CD4-positive, alpha-beta memory T cell (primary cell): ENCODE results near the gene CNGB1. TPM values are rescaled to one million over a fixed set of nuclear protein-coding genes. Genes with fewer than 3 reads are reported as not detected.

Source experiments
- CTCF ChIA-PET: fragments of 350-600 bp; sonication (Branson Sonifier 250); formaldehyde crosslinking; loops from one replicate; lab custom pipeline; 2021; ENCODE audit warnings: inconsistent platforms; ENCODE audit not compliant: partially characterized antibody; lab: Charles Lee
- POLR2A ChIA-PET: fragments of 350-600 bp; sonication (Branson Sonifier 250); formaldehyde crosslinking; loops from one replicate; lab custom pipeline; 2021; ENCODE audit not compliant: partially characterized antibody; lab: Charles Lee
- DNase-seq, 5 donors: peaks; one replicate each; pipeline versions ENCODE4 v3.0.0 to v3.0.0-alpha.2; 2020 to 2022; ENCODE audit warnings: mixed read lengths in 1 of 5
- H3K27ac ChIP-seq: one replicate; pipeline ENCODE4 v1.7.0; 2013; ENCODE audit warnings: low read depth, low read length
- H3K27me3 ChIP-seq: 2 replicates; pipeline ENCODE4 v1.7.0; 2013; ENCODE audit warnings: mild to moderate bottlenecking, low read length, moderate library complexity; ENCODE audit not compliant: insufficient read depth
- H3K36me3 ChIP-seq: 2 replicates; pipeline ENCODE4 v1.7.0; 2013; ENCODE audit warnings: mild to moderate bottlenecking, low read length, moderate library complexity; ENCODE audit not compliant: insufficient read depth
- H3K4me1 ChIP-seq: 2 replicates; pipeline ENCODE4 v1.7.0; 2013; ENCODE audit warnings: mild to moderate bottlenecking, low read length, moderate library complexity; ENCODE audit not compliant: insufficient read depth
- H3K4me3 ChIP-seq, 2 donors: one replicate each; pipeline ENCODE4 v1.7.0; 2013; ENCODE audit warnings: low read length in 2 of 2, mild to moderate bottlenecking in 1 of 2
- H3K9me3 ChIP-seq, 2 donors: one replicate each; pipeline ENCODE4 v1.7.0; 2013; ENCODE audit warnings: low read length in 2 of 2, control low read depth in 1 of 2; ENCODE audit not compliant: control insufficient read depth in 1 of 2
- H3K27ac Mint-ChIP-seq, 7 donors: one replicate each; pipeline ENCODE4 v1.8.0; 2020 to 2021; ENCODE audit warnings: mixed read lengths in 7 of 7, mild to moderate bottlenecking in 6 of 7, inconsistent platforms in 3 of 7, moderate library complexity in 3 of 7
- H3K27me3 Mint-ChIP-seq, 2 donors: one replicate each; pipeline ENCODE4 v1.8.0; 2020 to 2021; ENCODE audit warnings: mixed read lengths in 2 of 2
- H3K36me3 Mint-ChIP-seq, 2 donors: one replicate each; pipeline ENCODE4 v1.8.0; 2020 to 2021; ENCODE audit warnings: mixed read lengths in 2 of 2, inconsistent platforms in 1 of 2, mild to moderate bottlenecking in 1 of 2
- H3K4me1 Mint-ChIP-seq, 4 donors: one replicate each; pipeline ENCODE4 v1.8.0; 2020 to 2021; ENCODE audit warnings: mixed read lengths in 4 of 4, mild to moderate bottlenecking in 1 of 4
- H3K4me3 Mint-ChIP-seq, 8 donors: one replicate each; pipeline ENCODE4 v1.8.0; 2020 to 2021; ENCODE audit warnings: mixed read lengths in 8 of 8, mild to moderate bottlenecking in 7 of 8, moderate library complexity in 6 of 8, inconsistent platforms in 3 of 8
- H3K9me3 Mint-ChIP-seq, 8 donors: one replicate each; pipeline ENCODE4 v1.8.0; 2020 to 2021; ENCODE audit warnings: mixed read lengths in 8 of 8, mild to moderate bottlenecking in 5 of 8, inconsistent platforms in 3 of 8, moderate library complexity in 1 of 8
- intact Hi-C: fragments of 100-400 bp; cut with micrococcal nuclease; formaldehyde crosslinking; loops from one replicate; pipeline ENCODE4 v1.15.1; 2023
- polyA plus RNA-seq, 2 donors: library from polyadenylated mRNA; unstranded; fragments of 300-500 nt; fragmentation: Illumina TruSeq; gene quantifications; one replicate each; pipeline ENCODE4 v1.2.3, GENCODE V29; 2021
- total RNA-seq, 2 experiments: library from RNA; stranded (reverse); gene quantifications; one replicate each; pipeline ENCODE4 v1.2.3, GENCODE V29; 2021

The CNGB1 gene
- total and polyA plus RNA-seq, 4 experiments from 2014 or later: not detected

DNA sequence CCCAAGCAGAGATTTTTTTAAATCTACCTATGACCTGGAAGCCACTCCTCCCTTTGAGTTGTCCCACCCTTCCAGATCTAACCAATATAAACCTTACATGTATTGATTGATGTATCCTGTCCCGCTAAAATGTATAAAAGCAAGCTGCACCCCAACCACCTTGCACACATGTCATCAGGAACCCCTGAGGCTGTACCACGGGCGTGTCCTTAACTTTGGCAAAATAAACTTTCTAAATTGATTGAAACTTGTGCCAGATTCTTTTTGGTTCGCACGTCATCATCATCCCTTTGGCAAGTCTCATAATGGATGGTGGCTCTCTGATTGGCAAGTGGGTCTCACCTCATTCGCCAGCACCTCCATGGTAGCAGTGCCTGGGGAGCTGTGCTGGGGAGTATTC lies 60.2 kb downstream of the CNGB1 start:
- no peak overlapping the region for H3K4me3 Mint-ChIP-seq
- Histone ChIP-seq H3K27me3 (no peaks in the 10 kb centered on the region), H3K36me3 (no peaks in the 10 kb centered on the region), H3K27ac (no peak overlapping the region), H3K9me3 (no peaks in the 10 kb centered on the region), H3K4me3 (no peak overlapping the region), H3K4me1 (no peaks in the 10 kb centered on the region)
- intact Hi-C loops: no loop called here
- H3K9me3 Mint-ChIP-seq: no peaks in the 10 kb centered on the region
- H3K4me1 Mint-ChIP-seq: no peaks in the 10 kb centered on the region
- DNase-seq: no peak
- peaks cover 0 to 4% of the 10 kb centered on the region in 2 donors for H3K27me3 Mint-ChIP-seq
- no peaks in the 10 kb centered on the region for H3K36me3 Mint-ChIP-seq
- ChIA-PET CTCF (no interaction called here), POLR2A (no interaction called here)
- H3K27ac Mint-ChIP-seq: no peak overlapping the region

GRCh38 chr16:57908409-57908987 lies 62.4 kb downstream of the CNGB1 start:
- Mint-ChIP-seq H3K4me3 (no peak overlapping the region), H3K36me3 (no peaks in the 10 kb centered on the region), H3K9me3 (no peaks in the 10 kb centered on the region), H3K27me3 (peaks cover 4 to 6% of the 10 kb centered on the region in 2 donors), H3K27ac (no peak overlapping the region), H3K4me1 (no peaks in the 10 kb centered on the region)
- Histone ChIP-seq H3K36me3 (no peaks in the 10 kb centered on the region), H3K27me3 (no peaks in the 10 kb centered on the region), H3K27ac (no peak overlapping the region), H3K9me3 (no peaks in the 10 kb centered on the region), H3K4me3 (no peak overlapping the region), H3K4me1 (no peaks in the 10 kb centered on the region)
- intact Hi-C loops: no loop called here
- ChIA-PET POLR2A (no interaction called here), CTCF (interaction anchor here (2.6 kb wide), 1 partner anchor 90 kb away, joined by 11 read pairs; no protein-coding TSS in a partner anchor)
- no peak for DNase-seq

DNA sequence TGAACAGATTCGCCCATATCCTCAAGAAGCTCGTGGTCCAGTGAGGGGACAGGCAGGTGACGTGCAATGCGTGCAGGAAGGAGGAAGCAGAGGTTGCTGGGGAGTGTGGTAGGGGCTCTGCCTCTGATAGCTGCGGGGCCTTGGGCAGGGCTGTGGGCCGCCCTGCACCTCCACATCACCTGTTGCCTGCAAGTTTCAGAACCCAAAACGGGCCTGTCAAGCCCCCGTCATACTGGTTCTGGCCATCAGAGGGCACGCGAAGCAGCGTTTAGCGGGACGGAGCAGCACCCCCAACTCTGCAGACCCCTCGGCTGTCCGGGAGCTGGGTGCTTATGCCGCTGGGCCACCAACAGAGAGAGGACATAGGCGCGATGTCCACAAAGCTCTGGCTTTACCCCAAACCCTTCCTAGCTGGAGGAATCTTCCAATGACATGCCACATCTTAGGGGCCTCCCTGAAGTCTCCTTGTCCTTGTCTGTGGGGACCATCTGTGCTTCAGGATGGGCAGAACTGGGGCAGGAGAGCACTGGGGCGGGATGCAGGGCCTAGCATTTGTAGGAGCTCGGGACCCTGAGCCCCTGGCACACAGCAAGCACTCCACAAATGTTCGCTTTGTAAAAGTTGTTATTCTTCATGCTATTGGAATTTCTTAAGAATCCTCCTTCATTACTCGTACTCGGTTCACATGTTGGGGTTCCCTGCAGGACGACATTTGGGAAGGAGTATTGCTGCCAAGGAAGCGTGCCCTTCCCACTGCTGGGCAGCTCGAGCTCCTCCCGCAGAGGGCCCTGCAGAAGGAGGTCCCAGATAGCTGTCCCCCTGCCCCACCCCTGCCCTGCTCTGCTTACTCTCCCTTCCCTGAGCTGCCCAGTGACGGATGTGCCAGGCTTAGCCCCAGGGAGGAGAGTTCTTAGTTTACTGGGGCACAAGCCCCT lies 64.3 kb downstream of the CNGB1 start:
- no peaks in the 10 kb centered on the region for H3K9me3 ChIP-seq
- CTCF ChIA-PET: interaction anchor here (1.0 to 2.6 kb wide), 12 partner anchors 9 to 215 kb away, joined by 3 to 11 read pairs (median 4); partner anchors contain the start of gene ZNF319
- intact Hi-C loops: no loop called here

DNA sequence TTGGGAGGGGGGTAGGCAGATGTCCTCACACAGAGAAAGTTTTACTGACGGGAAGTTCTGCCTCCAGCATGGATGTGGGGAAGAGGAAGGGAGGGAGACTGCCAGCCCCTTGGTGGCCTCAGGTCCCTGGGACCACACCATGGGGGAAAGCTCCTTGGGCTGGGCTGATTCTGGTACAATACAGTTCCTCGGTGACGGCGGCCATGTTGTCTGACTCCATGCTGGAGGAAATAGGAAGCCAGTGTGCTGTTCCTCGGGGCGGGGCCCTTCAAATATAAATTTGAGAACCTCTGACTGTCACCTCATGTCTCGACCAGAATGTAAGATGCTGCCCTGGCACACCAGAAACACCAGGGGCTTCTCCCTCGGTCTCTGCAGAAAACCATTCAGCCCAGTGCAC lies 66.8 kb downstream of the CNGB1 start:
- intact Hi-C loops: no loop called here
- no peak overlapping the region for H3K4me3 Mint-ChIP-seq
- H3K36me3 Mint-ChIP-seq: no peaks in the 10 kb centered on the region
- peaks cover 0 to 5% (median 4%) of the 10 kb centered on the region in 4 donors for H3K4me1 Mint-ChIP-seq
- ChIA-PET POLR2A (no interaction called here), CTCF (no interaction called here)
- peaks cover 5 to 19% of the 10 kb centered on the region in 2 donors for H3K27me3 Mint-ChIP-seq
- no peaks in the 10 kb centered on the region for H3K4me1 ChIP-seq
- no peak for DNase-seq
- no peaks in the 10 kb centered on the region for H3K27me3 ChIP-seq
- H3K27ac Mint-ChIP-seq: no peak overlapping the region
- H3K9me3 Mint-ChIP-seq: no peaks in the 10 kb centered on the region
- H3K36me3 ChIP-seq: no peaks in the 10 kb centered on the region
- no peak overlapping the region for H3K4me3 ChIP-seq
- no peaks in the 10 kb centered on the region for H3K9me3 ChIP-seq
- H3K27ac ChIP-seq: no peak overlapping the region

More for the DNA sequence above, 64.3 kb downstream of the CNGB1 start:
- peaks cover 4 to 10% of the 10 kb centered on the region in 2 donors for H3K27me3 Mint-ChIP-seq
- no peak overlapping the region for H3K4me3 Mint-ChIP-seq
- H3K36me3 ChIP-seq: no peaks in the 10 kb centered on the region
- DNase-seq: peak in 1 of 5 donors; percentile 9
- no peak overlapping the region for H3K27ac Mint-ChIP-seq
- no peaks in the 10 kb centered on the region for H3K9me3 Mint-ChIP-seq
- H3K4me1 Mint-ChIP-seq: no peaks in the 10 kb centered on the region
- H3K4me1 ChIP-seq: no peaks in the 10 kb centered on the region
- H3K4me3 ChIP-seq: no peak overlapping the region
- no peaks in the 10 kb centered on the region for H3K36me3 Mint-ChIP-seq
- POLR2A ChIA-PET: interaction anchor here (1.7 to 2.7 kb wide), 2 partner anchors 92 to 94 kb away, joined by 4 to 11 read pairs; partner anchors contain the start of genes USB1 and ZNF319
- H3K27ac ChIP-seq: no peak overlapping the region
- H3K27me3 ChIP-seq: no peaks in the 10 kb centered on the region

DNA sequence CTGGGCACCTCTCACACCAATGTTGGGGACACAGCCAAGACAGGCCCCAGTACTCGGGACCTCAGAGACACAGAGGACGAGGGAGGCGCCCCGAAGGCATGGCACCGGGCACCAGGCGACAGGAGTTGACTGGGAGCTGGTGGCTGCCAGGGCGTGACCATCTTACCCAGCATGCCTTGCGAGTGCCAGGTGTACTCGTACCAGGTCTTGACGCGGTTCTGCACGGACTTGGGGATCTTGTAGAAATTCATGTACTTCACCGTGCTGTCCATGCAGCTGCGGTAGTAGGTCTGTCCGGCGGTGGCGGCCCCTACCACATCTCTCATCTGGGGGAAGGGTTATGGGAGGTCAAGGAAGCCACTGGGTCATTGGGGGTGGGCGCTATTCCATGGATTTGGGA lies 67.3 kb downstream of the CNGB1 start:
- no peaks in the 10 kb centered on the region for H3K36me3 Mint-ChIP-seq
- no peak for DNase-seq
- no peaks in the 10 kb centered on the region for H3K9me3 Mint-ChIP-seq
- Histone ChIP-seq H3K36me3 (no peaks in the 10 kb centered on the region), H3K27me3 (no peaks in the 10 kb centered on the region), H3K27ac (no peak overlapping the region), H3K4me3 (no peak overlapping the region), H3K9me3 (no peaks in the 10 kb centered on the region), H3K4me1 (no peaks in the 10 kb centered on the region)
- ChIA-PET CTCF (no interaction called here), POLR2A (no interaction called here)
- H3K27ac Mint-ChIP-seq: no peak overlapping the region
- intact Hi-C loops: no loop called here
- peaks cover 0 to 5% (median 4%) of the 10 kb centered on the region in 4 donors for H3K4me1 Mint-ChIP-seq
- H3K4me3 Mint-ChIP-seq: no peak overlapping the region
- H3K27me3 Mint-ChIP-seq: peaks cover 5 to 19% of the 10 kb centered on the region in 2 donors

DNA sequence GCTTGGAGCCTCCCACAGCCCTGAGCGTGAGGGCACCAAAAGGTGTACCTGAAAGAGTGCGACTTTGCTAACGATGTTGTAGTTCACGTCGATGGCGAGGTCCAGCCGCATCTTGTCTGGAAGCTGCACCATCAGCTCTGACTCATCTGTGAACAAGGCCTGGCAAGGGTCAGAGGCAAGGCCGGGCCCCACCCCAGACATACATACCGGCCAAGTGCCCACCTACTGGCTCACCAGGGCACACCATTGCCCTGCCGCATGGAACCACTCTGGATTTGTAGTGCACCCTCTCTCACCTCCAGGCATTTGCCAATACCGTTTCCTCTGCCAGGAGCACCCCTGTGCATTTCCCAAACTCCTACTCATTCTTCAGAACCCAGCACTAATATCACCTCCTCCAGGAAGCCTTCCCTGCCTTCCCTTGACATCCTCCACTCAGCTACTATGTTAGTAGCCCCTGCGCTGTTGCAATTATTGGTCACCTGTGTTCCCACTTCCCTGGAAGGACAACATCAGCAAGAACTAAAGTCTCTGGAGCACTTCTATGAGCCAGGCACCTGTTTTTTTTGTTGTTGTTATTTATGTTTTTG lies 69.4 kb downstream of the CNGB1 start:
- Histone ChIP-seq H3K27me3 (no peaks in the 10 kb centered on the region), H3K36me3 (no peaks in the 10 kb centered on the region), H3K27ac (no peak overlapping the region), H3K9me3 (no peaks in the 10 kb centered on the region), H3K4me3 (no peak overlapping the region), H3K4me1 (no peaks in the 10 kb centered on the region)
- intact Hi-C loops: no loop called here
- ChIA-PET POLR2A (interaction anchor here (0.9 to 1.2 kb wide), 2 partner anchors 99 kb away, joined by 3 to 4 read pairs; partner anchors contain the start of genes USB1 and ZNF319), CTCF (interaction anchor here (0.6 to 6.2 kb wide), 5 partner anchors 9 to 144 kb away, joined by 3 to 115 read pairs (median 3); partner anchors contain the start of genes USB1 and ZNF319)
- no peaks in the 10 kb centered on the region for H3K9me3 Mint-ChIP-seq
- no peak overlapping the region for H3K27ac Mint-ChIP-seq
- H3K27me3 Mint-ChIP-seq: peaks cover 5 to 21% of the 10 kb centered on the region in 2 donors
- peaks cover 0 to 5% (median 4%) of the 10 kb centered on the region in 4 donors for H3K4me1 Mint-ChIP-seq
- H3K36me3 Mint-ChIP-seq: no peaks in the 10 kb centered on the region
- no peak for DNase-seq
- no peak overlapping the region for H3K4me3 Mint-ChIP-seq
